ENCODE measurements around the gene C20orf202.

C20orf202 gene

DNA sequence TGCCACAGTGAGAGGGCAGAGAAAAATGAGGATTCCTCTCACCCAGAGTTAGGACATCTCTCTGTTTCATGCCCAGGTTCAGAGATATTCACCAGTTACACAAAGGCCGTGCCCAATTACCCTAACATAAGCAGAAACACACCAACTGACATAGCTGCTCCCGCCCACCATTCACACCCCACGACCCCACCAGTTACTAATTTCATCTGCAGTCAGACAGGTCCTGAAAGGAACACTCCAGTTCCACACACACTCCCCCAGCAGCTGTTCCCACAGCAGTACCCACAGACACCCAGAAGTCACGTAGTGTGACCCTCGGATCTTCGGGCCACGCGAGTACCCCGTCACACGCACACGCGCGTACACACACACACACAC lies 19.0 kb upstream of the C20orf202 start:
- in situ Hi-C loops (cut with HindIII; ENCODE audit: low sequenced_read_pairs) = no loop called here

DNA sequence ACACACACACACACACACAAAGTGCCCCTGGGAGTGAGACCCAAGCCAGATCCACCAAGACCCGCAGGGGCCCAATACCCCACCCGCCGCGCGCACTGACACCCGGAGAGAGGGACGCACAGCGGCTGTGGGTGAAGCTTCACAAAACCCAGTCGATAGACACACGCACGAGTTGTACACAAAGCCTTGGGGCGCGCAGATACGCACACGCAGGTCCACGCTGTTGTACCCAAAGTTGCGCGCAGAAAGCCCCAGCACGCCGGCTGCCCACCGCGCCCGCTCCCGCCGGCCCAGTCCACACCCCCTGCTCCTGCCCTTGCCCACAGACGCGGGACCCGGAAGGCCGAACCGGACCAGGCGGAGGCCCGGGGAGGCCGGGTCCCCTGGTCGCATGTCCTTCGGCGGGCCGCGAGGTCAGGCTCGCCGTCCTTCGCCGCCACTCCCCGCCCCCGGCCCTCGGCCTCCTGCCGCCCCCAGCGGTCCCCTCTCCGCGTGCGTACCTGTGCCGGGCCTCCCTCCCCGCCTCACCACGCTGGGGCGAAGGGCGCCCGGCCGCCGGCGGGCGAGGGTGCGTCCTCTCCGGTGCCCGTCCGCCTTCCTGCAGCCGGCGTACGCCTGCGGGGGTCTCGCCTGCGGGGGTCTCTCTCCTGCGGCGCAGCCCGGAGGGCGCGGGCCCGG lies 18.5 kb upstream of the C20orf202 start, which contains the start of gene TMEM74B:
TSS of gene TMEM74B (minus strand) at position 344 of the 678 bp plus-strand sequence. CDS start 1,180 bp downstream, outside the sequence.
- in situ Hi-C loops (cut with HindIII; ENCODE audit: low sequenced_read_pairs) = no loop called here

DNA sequence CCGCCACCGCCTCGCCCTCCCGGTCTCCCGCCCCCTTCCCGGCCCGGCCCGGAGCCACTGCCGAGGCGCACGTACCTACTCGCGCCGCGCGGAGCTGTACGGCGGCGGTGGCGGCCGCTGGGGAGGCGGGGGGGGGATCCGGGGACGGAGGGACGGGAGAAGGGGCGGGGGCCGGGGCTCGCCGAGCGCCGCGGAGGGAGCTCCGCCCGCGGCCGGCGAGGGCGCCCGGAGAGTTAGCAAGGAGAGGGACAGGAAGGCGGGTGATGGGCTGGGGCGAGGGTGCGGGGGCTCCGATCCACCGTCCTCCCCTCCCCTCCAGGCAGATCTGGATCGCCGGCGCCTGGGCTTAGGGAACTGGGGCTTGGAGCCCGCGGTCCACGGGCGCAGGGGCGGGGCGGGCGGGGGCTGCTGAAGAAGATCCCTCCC lies 17.9 kb upstream of the C20orf202 start:
- in situ Hi-C loops (cut with HindIII; ENCODE audit: low sequenced_read_pairs) = no loop called here

DNA sequence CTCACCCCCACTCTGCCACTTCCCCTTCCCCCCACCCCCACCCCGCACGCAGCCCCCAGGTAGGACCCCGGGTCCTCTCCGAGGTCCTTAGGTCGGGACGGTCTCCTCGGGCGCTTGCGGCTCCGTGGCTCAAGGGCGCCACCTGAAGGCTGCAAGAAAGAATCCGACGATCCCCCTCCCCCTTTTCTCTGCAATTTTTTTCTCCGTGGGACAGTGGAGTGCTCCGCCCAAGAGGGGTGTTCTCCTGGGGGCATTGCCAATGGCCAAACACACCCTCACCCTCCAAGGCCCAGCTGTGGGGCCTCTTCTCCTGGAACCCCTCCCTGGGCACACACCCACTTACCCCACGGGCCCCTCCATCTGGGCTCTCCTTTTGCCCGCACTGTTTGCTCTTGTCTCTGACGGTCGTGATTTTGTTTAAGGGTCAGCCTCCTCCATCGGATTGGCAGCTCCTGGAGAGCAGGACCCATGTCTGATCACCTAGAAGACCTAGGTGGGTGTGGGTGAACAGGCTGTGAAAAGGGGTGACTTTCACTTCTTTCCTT lies 17.4 kb upstream of the C20orf202 start:
- in situ Hi-C loops (cut with HindIII; ENCODE audit: low sequenced_read_pairs) = no loop called here

DNA sequence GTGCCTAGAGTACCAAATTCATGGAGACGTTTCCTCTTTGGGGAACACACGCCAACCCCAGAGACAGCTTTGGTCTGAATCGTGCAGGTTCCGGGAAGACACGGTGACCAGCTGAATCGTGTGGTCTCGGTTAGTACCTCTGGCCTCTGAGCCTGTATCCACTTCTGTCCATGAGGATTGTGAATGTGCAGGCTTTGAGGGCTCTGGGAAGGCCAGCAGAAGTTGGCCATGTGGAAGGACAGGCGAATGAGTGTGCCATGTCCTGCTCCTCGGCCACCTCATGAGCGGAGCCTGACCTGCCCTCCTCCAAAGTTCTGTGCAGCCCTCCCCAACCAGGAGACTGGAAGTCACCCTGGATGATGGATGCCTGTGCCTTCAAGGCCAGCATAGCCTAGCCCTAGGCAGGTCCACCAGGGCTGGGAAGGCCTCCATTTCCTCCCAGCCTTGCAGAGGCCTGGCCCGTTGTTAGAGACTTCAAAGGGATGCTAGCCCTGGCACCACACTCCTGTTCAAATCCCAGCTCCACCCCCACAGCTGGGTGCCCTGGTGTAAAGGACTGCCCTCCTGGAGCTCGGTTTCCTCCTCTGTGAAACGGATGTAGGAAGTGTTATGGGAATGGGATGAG lies 16.8 kb upstream of the C20orf202 start:
- in situ Hi-C loops (cut with HindIII; ENCODE audit: low sequenced_read_pairs) = no loop called here

DNA sequence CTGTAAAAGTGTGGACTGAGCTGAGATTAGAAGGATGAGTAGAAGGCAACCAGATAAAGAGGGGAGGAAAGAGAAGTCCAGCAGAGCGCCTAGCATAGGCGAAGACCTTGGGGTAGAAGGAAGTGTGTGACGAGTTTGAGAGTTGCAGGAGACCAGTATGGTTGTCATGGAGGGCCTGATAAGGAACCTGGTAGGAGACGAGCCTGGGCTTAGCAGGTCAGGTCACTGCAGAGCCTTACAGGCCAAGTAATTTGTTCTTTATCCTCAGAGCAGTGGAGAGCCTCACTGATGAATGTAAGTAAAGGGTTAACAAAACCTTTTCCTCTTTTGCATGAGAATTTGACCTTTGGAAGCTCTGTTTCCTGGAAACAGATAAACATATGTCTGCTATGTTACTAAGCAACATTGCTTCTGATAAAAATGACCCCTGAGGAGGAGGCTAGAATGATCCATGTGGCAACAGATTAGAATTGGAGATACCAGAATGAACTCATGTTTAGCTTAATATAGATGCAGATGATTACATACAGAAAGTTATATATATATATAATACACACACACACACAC lies 15.6 kb upstream of the C20orf202 start:
- in situ Hi-C loops (cut with HindIII; ENCODE audit: low sequenced_read_pairs) = no loop called here

DNA sequence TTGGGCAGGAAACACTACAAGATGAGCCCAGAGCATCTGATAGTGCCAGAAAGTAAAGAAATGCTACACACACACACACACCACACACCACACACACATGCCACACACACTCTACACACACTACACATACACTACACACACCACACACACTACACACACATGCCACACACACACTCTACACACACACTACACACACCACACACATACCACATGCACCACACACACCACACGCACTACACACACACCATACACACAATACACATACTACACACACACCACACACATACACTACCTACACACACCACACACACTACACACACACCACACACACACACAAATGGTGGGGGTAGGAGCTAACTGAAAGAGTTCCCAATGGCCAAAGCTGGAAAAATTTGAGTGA lies 14.9 kb upstream of the C20orf202 start:
- in situ Hi-C loops (cut with HindIII; ENCODE audit: low sequenced_read_pairs) = no loop called here

DNA sequence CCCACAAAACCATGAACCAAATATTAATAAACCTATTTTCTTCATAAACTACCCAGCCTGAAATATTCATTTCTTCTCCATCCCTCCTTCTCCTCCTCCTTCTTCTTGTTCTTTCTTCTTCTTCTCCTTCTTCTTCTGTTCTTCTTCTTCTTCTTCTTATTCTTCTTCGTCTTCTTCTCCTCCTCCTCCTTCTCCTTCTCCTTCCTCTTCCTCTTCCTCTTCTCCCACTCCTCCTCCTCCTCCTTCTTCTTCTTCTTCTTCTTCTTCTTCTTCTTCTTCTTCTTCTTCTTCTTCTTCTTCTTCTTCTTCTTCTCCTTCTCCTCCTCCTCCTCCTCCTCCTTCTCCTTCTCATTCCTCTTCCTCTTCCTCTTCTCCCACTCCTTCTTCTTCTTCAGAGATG lies 13.4 kb upstream of the C20orf202 start:
- in situ Hi-C loops (cut with HindIII; ENCODE audit: low sequenced_read_pairs) = no loop called here

DNA sequence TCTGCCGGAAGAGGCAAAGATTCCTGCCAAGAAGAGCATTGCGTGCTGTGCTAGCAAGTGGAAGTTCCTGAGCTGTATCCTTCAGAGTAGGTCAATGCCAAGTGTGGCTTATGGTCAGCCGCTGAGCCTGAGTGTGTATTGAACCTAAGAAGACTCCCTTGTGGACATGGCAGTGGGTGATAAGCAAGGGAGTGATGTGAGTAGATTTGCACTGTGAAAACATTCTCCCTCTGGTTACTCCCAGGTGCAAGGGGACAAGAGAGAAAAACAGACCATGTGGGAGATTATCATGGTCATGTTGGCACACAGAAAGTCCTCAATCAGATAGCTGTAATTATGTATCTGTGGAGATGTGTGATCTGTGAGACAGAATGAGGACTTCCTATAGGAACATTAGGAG lies 12.4 kb upstream of the C20orf202 start:
- in situ Hi-C loops (cut with HindIII; ENCODE audit: low sequenced_read_pairs) = no loop called here

DNA sequence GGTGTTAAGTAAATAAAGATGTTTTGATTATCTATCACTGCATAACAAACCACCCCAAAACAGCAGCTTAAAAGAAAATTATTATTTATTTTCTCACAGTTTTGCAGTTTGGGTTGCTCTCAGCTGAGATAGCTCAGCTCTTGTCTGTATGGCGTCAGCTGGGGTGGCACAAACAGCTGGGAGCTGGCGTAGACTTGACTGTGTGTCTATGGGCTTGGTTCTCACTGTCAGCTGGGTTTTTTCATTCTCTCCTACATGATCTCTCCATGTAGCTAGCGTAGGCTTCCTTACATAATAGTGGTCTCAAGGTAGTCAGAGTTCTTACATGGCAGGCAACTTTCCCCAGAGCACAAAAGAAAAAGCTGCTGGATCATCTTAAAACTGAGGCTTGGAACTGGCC lies 12.0 kb upstream of the C20orf202 start:
- in situ Hi-C loops (cut with HindIII; ENCODE audit: low sequenced_read_pairs) = no loop called here

DNA sequence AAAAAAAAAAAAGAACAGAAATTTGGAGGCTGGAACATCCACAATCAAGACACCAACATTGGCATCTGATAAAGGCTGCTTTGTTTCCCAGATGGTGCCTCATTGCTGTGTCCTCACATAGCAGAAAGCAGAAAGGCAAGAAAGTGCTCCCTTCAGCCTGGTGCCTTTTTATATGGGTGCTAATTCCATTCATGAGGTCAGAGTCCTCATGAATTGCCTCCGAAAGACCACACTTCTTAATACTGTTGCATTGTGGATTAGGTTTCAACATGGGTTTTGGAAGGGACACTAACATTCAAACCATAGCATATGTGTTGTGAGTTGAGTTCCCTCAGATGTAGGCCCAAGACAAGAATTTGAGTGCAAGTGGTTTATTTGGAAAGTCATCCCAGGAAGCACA lies 8.0 kb upstream of the C20orf202 start:
- in situ Hi-C loops (cut with HindIII; ENCODE audit: low sequenced_read_pairs) = no loop called here

DNA sequence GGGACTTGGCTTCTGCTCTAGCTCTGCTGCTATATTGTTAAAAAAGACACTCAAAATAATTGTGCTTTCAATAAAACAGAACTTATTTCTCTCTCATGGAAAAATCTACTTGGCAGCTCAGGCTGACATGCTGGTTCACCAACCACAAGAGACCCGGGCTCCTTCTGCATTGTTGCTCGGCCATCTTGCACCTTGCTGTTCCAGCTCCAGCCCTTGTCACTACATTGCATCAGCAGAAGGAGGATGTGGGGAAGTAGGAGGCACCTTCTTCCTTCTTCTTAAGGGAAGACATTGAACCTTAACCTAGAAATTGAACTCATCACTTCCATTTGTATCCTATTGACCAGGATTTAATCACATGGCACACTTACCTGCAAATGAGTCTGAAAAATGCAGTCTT lies 6.6 kb upstream of the C20orf202 start:
- in situ Hi-C loops (cut with HindIII; ENCODE audit: low sequenced_read_pairs) = no loop called here

DNA sequence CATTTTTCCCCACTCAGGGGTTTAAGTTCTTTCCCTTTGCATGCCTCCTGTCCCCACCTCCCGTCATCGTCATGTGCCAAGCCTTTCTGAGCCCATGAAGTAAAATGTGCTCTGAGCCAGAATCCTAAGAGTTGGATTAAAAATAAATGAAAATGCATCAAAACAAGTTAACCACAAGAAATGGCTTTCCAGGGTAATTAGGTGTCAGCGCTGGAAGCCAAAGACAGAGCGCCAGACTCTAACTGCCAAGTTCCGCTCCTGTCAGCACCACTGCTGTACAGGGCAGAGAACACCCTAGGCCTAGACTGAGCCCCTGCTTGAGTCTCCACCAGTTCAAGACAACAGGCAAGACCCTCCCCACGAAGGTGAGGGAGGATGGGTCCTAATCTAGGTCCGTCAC lies 5.5 kb upstream of the C20orf202 start:
- in situ Hi-C loops (cut with HindIII; ENCODE audit: low sequenced_read_pairs) = no loop called here

DNA sequence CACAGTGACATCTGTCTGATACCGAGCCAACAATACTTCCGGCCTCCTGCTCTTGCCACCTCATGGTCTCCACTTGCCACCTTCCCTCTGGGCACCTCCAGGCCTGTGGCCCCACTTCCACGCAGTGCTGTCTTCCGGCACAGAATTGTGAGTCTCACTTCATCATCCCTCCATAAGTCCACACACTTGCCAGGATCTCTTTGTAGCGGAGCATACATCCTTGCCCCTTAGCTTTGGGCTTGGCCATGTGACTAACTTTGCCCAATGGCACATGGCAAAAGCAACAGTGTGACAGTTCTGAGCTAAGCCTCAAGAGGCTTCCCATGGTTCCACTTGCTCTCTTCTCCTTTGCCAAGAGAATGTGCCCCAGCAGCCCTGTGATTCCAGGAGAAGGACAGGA lies 4.5 kb upstream of the C20orf202 start:
- in situ Hi-C loops (cut with HindIII; ENCODE audit: low sequenced_read_pairs) = no loop called here

DNA sequence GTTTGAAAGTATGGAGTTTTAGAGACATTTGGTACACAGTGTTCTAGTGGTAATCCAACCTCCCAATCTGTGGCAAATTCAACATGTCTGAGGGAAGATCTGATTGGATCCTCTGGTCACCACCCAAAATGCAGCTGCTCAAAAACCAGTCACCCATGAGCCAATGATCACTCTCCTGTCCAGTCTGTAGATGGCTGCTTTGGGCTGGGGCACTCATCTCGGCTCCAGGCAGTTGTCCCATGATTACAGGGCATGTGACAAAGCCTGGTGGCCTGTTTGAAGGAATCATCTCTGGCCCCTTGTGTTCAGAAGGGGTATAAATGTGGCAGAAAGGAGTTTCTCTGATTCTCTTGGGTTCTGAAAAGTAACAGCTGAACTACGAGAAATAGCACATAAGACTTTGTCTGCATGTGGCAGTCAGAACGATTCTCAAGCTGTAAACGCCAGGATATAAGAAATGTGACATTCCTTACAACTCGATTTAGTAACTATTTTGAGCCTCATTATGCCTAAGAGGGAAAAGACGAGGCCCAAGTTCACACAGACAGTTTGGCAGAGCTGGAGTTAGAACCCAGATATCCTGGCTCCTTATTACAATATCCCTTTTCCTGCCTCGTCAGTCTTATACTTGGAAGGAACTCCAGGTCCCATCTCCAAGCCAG lies 3.9 kb upstream of the C20orf202 start:
- in situ Hi-C loops (cut with HindIII; ENCODE audit: low sequenced_read_pairs) = no loop called here

DNA sequence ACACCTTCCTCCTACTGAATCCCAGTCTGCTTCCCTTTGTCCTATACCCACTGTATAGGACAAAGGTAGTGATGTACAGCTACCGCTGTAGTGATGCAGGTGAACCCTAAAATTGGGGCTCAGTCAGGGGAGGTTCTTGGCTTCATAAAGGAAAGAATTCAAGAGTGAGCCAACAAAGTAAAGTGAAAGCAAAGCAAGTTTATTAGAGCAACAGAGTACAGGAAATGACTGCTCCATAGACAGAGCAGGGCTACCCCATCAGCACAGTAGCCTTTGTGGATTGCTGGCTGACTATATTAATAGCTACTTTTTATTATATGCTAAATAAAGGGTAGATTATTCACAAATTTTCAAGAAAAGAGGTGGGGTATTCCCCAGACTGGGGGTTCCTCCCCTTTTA lies 3.3 kb upstream of the C20orf202 start:
- in situ Hi-C loops (cut with HindIII; ENCODE audit: low sequenced_read_pairs) = no loop called here

DNA sequence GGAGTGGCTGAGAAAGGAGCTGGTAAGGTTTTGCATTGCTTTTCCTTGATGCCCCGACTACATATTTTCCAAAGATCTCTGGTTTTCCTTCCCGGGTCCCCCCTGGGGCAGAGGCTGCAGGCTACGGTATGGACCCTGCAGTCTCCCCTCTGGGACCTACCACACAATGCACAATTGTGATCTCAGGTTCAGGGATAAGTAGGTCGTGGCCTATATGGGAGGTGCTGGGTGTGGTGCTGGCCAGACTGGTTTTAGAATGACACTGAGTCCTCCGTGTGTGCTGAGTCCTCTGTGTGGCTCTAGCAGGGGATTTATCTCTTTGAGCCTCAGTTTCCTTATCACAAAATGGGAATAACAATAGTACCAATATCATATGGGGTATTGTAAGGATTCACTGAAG lies 376 bp downstream of the C20orf202 start:
- in situ Hi-C loops (cut with HindIII; ENCODE audit: low sequenced_read_pairs) = no loop called here

DNA sequence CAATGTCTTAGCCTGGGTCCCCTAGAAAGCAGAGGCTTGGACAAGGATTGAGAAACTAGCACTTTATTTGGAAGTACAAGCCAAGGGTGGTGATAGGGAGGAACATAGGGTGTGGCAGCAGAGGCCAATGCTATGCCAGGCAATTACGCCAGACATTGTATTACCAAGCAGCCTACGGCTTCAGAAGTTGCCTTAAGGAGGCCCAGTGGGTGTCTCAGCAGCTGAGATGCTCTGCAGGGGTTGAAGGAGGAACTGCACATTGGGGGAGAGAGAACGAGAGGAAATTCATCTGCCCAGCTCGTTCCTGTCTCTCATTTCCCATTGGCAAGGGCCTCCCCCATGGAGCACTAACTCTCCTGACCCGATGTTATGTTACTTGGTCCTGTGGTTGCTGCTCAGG lies 859 bp downstream of the C20orf202 start:
- in situ Hi-C loops (cut with HindIII; ENCODE audit: low sequenced_read_pairs) = no loop called here

DNA sequence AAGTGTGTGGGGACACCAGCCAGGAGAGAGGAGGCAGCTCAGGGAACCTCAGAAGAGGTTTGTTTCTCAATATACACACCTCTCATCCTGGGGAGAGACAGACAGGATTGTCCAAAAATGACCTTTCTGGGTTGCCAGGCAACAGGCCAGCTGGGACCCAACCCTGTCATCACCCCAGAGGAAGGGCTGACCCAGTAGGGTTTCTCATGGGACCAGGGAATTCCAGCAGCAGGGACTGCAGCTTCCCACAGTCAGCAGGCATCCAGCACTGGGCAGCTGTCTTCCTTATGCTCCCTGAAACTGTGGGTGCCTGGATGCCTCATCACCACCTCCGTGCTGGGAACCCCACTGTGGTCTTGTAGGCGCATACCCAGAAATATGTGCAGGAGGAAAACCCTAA lies 1.3 kb downstream of the C20orf202 start:
- in situ Hi-C loops (cut with HindIII; ENCODE audit: low sequenced_read_pairs) = no loop called here

DNA sequence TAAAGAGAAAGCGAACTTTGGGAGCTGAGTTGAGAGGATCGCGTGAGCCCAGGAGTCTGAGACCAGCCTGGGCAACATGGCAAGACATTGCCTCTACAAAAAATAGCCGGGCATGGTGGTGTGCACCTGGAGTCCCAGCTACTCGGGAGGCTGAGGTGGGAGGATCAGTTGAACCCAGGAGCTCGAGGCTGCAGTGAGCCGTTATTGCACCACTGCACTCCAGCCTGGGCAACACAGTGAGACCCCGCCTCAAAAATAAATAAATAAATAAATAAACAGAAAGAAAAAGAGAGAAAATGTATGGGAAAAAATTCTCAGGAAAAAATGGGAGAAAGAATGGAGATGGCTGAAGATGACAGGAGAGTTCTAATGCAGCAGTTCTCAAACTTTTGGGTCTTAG lies 2.5 kb downstream of the C20orf202 start:
- in situ Hi-C loops (cut with HindIII; ENCODE audit: low sequenced_read_pairs) = no loop called here

DNA sequence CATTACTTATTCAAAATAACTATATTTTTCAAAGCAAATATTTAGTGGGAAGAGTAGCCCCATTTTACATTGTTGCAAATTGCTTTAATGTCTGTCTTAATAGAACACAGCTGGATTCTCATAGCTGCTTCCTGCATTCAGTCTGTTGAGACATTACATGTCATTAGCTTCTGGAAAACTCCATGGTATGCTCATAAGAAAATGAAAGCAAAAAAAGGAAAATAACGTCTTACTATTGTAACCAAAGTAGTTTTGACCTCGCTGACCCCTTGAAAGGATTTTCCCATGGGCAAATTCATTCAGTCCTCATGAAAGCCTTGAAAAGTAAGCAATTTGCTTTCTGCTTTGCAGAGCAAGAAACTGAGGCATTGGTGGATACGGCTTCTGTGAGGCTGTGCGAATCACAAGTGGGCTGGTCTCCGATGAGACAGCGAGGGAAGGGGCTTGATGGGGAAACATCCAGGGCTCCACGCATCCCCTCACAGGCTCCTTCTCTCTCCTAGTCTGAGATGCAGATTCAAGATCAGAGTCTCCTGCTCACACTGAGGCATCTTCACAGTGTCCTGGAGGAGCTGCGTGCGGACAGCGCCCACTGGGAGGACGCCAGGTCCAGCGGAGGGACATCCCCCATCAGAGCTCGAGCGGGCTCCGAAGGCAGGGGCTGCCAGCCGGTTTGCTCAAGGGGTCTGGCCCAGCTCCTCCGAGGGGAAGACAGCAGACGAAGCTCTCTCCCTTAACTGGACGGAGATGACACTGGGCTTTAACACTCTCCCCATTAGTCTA lies 3.3 kb downstream of the C20orf202 start:
- in situ Hi-C loops (cut with HindIII; ENCODE audit: low sequenced_read_pairs) = no loop called here

All from DLD1 (cell line).